Natural killer cell (primary cell): Measurements from ENCODE around the gene IRF1. TPM values are rescaled to one million over a fixed set of nuclear protein-coding genes. Genes with fewer than 3 reads are reported as not detected.

ENCODE experiments used
- ATAC-seq, 3 donors: fragments of 150-1000 bp in 2 of 3; fragments of 200-7000 bp in 1 of 3; cut with Tn5 transposase; 1 replicate in 1 of 3; 2 replicates in 2 of 3; pipeline ENCODE4 v1.10.0; 2021; ENCODE audit warnings: mild to moderate bottlenecking in 2 of 3, moderate library complexity in 2 of 3
- DNase-seq, 2 donors: peaks; one replicate each; pipeline versions ENCODE4 v3.0.0 to v3.0.0-alpha.2; 2013 to 2021; ENCODE audit warnings: mixed read lengths in 1 of 2
- H3K27ac ChIP-seq: one replicate; pipeline ENCODE4 v1.5.1; 2013; ENCODE audit warnings: mild to moderate bottlenecking, low read length
- H3K27me3 ChIP-seq: one replicate; pipeline ENCODE4 v1.6.1; 2013; ENCODE audit warnings: low read length; ENCODE audit not compliant: control insufficient read depth, insufficient read depth
- H3K36me3 ChIP-seq: one replicate; pipeline ENCODE4 v1.6.1; 2013; ENCODE audit warnings: low read length; ENCODE audit not compliant: control insufficient read depth, insufficient read depth
- H3K4me1 ChIP-seq: one replicate; pipeline ENCODE4 v1.6.1; 2013; ENCODE audit warnings: low read length; ENCODE audit not compliant: control insufficient read depth, insufficient read depth
- H3K4me3 ChIP-seq: one replicate; pipeline ENCODE4 v1.5.1; 2013; ENCODE audit warnings: low read length
- H3K9me3 ChIP-seq: one replicate; pipeline ENCODE4 v1.6.1; 2013; ENCODE audit warnings: low read length; ENCODE audit not compliant: control insufficient read depth, insufficient read depth
- H3K27ac Mint-ChIP-seq, 2 donors: one replicate each; pipeline ENCODE4 v1.8.0; 2022; ENCODE audit warnings: mild to moderate bottlenecking in 2 of 2, mixed read lengths in 2 of 2, moderate library complexity in 1 of 2
- H3K27me3 Mint-ChIP-seq, 2 donors: one replicate each; pipeline ENCODE4 v1.8.0; 2022; ENCODE audit warnings: low read depth in 2 of 2, mixed read lengths in 2 of 2
- H3K36me3 Mint-ChIP-seq: one replicate; pipeline ENCODE4 v1.8.0; 2022; ENCODE audit warnings: mixed read lengths
- H3K4me1 Mint-ChIP-seq, 2 donors: one replicate each; pipeline ENCODE4 v1.8.0; 2022; ENCODE audit warnings: mixed read lengths in 2 of 2
- H3K4me3 Mint-ChIP-seq: one replicate; pipeline ENCODE4 v1.8.0; 2022; ENCODE audit warnings: mild to moderate bottlenecking, moderate library complexity, mixed read lengths
- H3K9me3 Mint-ChIP-seq, 2 donors: one replicate each; pipeline ENCODE4 v1.8.0; 2022; ENCODE audit warnings: mixed read lengths in 2 of 2
- CTCF ChIP-seq: fragments of 200-600 bp; IDR thresholded peaks from one replicate; pipeline ENCODE4 v1.8.0; 2022; ENCODE audit warnings: antibody characterized with exemption
- WGBS: methylation state at CpG from one replicate; pipeline ENCODE4 v1.1.7; 2013; ENCODE audit warnings: missing lambda C conversion rate; ENCODE audit not compliant: insufficient coverage; 5-methylcytosine and 5-hydroxymethylcytosine counted together
- intact Hi-C: fragments of 100-400 bp; cut with micrococcal nuclease; formaldehyde crosslinking; loops from one replicate; pipeline ENCODE4 v1.14.2; 2022
- total RNA-seq, 4 donors: library from RNA; stranded (reverse); fragments of 120-200 nt in 1 of 4; gene quantifications; one replicate each; pipeline versions ENCODE4 v1.2.3 to v1.2.4, GENCODE V29; 2013 to 2022

Gene IRF1
- total RNA-seq, 3 donors from 2014 or later (not counting 1 experiment from before 2014, with no cell fraction given), result 1,190 to 1,513 (median 1,282) TPM

- H3K36me3 Mint-ChIP-seq, result no peaks in the 10 kb centered on the region
- TF ChIP-seq CTCF, result no peak
- no peaks in the 10 kb centered on the region for H3K27me3 Mint-ChIP-seq
- H3K4me3 Mint-ChIP-seq, result no peak overlapping the region
- WGBS, result 95% methylated on average over 3 of the region's 4 CpGs
- intact Hi-C loops, result loop anchor here (5.0 kb wide), 1 partner anchor 318 kb away; no protein-coding TSS in a partner anchor
- no peak for ATAC-seq
- H3K36me3 ChIP-seq, result no peaks in the 10 kb centered on the region
- H3K4me3 ChIP-seq, result no peak overlapping the region
- H3K27ac Mint-ChIP-seq, result no peak overlapping the region
- no peaks in the 10 kb centered on the region for H3K9me3 Mint-ChIP-seq
- H3K27ac ChIP-seq, result no peak overlapping the region
- H3K4me1 ChIP-seq, result peaks cover 21% of the 10 kb centered on the region
- no peak for DNase-seq
- H3K9me3 ChIP-seq, result no peaks in the 10 kb centered on the region
- H3K4me1 Mint-ChIP-seq, result peaks cover 24 to 31% of the 10 kb centered on the region in 2 donors
- H3K27me3 ChIP-seq, result no peaks in the 10 kb centered on the region
Measured at GRCh38 chr5:132504746-132505145, 14.2 kb upstream of the IRF1 start.

- H3K27ac ChIP-seq, result no peak overlapping the region
- DNase-seq (no peak), ATAC-seq (no peak)
- TF ChIP-seq CTCF, result no peak
- Mint-ChIP-seq H3K9me3 (no peaks in the 10 kb centered on the region), H3K27ac (no peak overlapping the region), H3K27me3 (no peaks in the 10 kb centered on the region), H3K36me3 (no peaks in the 10 kb centered on the region), H3K4me1 (peaks cover 29 to 37% of the 10 kb centered on the region in 2 donors), H3K4me3 (no peak overlapping the region)
- H3K4me1 ChIP-seq, result peaks cover 36% of the 10 kb centered on the region
- H3K4me3 ChIP-seq, result no peak overlapping the region
- intact Hi-C loops, result loop anchor here (5.0 kb wide), 1 partner anchor 319 kb away; no protein-coding TSS in a partner anchor
- H3K27me3 ChIP-seq, result no peaks in the 10 kb centered on the region
- no peaks in the 10 kb centered on the region for H3K36me3 ChIP-seq
- 96% methylated on average over 3 of the region's 4 CpGs for WGBS
- H3K9me3 ChIP-seq, result no peaks in the 10 kb centered on the region
Measured at GRCh38 chr5:132503244-132503643, 12.7 kb upstream of the IRF1 start.

- Histone ChIP-seq H3K9me3 (no peaks in the 10 kb centered on the region), H3K4me3 (no peak overlapping the region), H3K27me3 (no peaks in the 10 kb centered on the region), H3K36me3 (no peaks in the 10 kb centered on the region), H3K4me1 (peaks cover 46% of the 10 kb centered on the region), H3K27ac (no peak overlapping the region)
- Mint-ChIP-seq H3K9me3 (no peaks in the 10 kb centered on the region), H3K27me3 (no peaks in the 10 kb centered on the region), H3K4me3 (no peak overlapping the region), H3K36me3 (no peaks in the 10 kb centered on the region), H3K4me1 (peaks cover 33 to 43% of the 10 kb centered on the region in 2 donors), H3K27ac (no peak overlapping the region)
- 94% methylated on average over 10 of the region's 10 CpGs for WGBS
- no peak for TF ChIP-seq CTCF
- DNase-seq, result no peak
- intact Hi-C loops, result loop anchor here (1.0 to 5.0 kb wide), 3 partner anchors 116 to 320 kb away; no protein-coding TSS in a partner anchor
- ATAC-seq, result no peak
Measured at GRCh38 chr5:132501961-132502931, 11.7 kb upstream of the IRF1 start.
